HepG2 (cell line): ENCODE measurements around the gene SLC16A11. TPM values are rescaled to one million over a fixed set of nuclear protein-coding genes. Genes with fewer than 3 reads are reported as not detected.

Experiments used
- ATAC-seq: fragments of 200-7000 bp; cut with Tn5 transposase; 3 replicates; pipeline ENCODE4 v1.9.1; 2020; ENCODE audit warnings: mild to moderate bottlenecking, moderate library complexity
- BruUV-seq: library from RNA; stranded (reverse); fragments of 400-500 nt; replicated peaks from 2 replicates; lab custom pipeline; 2021; lab: Mats Ljungman, UMichigan
- CTCF ChIA-PET: fragments of 300-600 bp; formaldehyde crosslinking; extraction: SDS; loops from one replicate; lab custom pipeline; 2021; ENCODE audit warnings: low total read pairs, inconsistent platforms, low intra/inter-chr PET ratio; lab: Yijun Ruan, JAX
- POLR2A ChIA-PET: fragments of 350-600 bp; sonication (Branson Sonifier 250); formaldehyde crosslinking; loops from one replicate; lab custom pipeline; 2020; ENCODE audit warnings: antibody characterized with exemption, inconsistent platforms; lab: Yijun Ruan, JAX
- DNase-seq: peaks from one replicate; pipeline ENCODE4 v3.0.0-alpha.2; 2015; ENCODE audit warnings: low spot score
- FAIRE-seq: peaks from 3 replicates; lab custom pipeline; 2011; peaks lifted over from hg19 to GRCh38; lab: Jason Lieb, UNC
- H2AFZ ChIP-seq: one replicate; pipeline ENCODE4 v1.6.1; 2011; ENCODE audit warnings: low read length, inconsistent platforms
- H3K27ac ChIP-seq: fragments of 300-600 bp; 3 replicates; pipeline ENCODE4 v1.8.0; 2011; ENCODE audit warnings: mixed run types, mild to moderate bottlenecking, mixed read lengths, low read length, inconsistent platforms; ENCODE audit not compliant: insufficient read depth; ENCODE audit errors: extremely low read length
- H3K27me3 ChIP-seq, 2 experiments: fragments of 200-600 bp in 1 of 2; 2 replicates in 1 of 2; 3 replicates in 1 of 2; pipeline versions ENCODE4 v1.6.0 to v1.8.0; 2011; ENCODE audit warnings: low read length in 2 of 2, mild to moderate bottlenecking in 2 of 2, moderate library complexity in 2 of 2, inconsistent platforms in 1 of 2; ENCODE audit not compliant: insufficient read depth in 2 of 2, control insufficient read depth in 1 of 2
- H3K36me3 ChIP-seq, 2 experiments: fragments of 200-600 bp in 1 of 2; replicated peaks in 1 of 2; 2 replicates in 1 of 2; 3 replicates in 1 of 2; pipeline versions ENCODE4 v1.5.1 to v1.8.0; 2011; ENCODE audit warnings: low read length in 2 of 2, inconsistent platforms in 1 of 2; ENCODE audit not compliant: insufficient read depth in 2 of 2, control insufficient read depth in 1 of 2
- H3K4me1 ChIP-seq: 2 replicates; pipeline ENCODE4 v1.5.1; 2012; ENCODE audit warnings: low read length, inconsistent platforms; ENCODE audit not compliant: insufficient read depth
- H3K4me2 ChIP-seq: 2 replicates; pipeline ENCODE4 v1.6.0; 2011; ENCODE audit warnings: low read depth, low read length, inconsistent platforms
- H3K4me3 ChIP-seq, 3 experiments: fragments of 200-600 bp in 1 of 3; sonication (generic), shearing (Covaris generic) in 1 of 3; replicated peaks in 1 of 3; 2 replicates each; pipeline ENCODE4 v1.5.1; 2011 to 2016; ENCODE audit warnings: low read length in 3 of 3, inconsistent platforms in 2 of 3, low read depth in 2 of 3, mild to moderate bottlenecking in 2 of 3, control low read depth in 1 of 3, mixed read lengths in 1 of 3; ENCODE audit not compliant: insufficient read depth in 1 of 3
- H3K79me2 ChIP-seq: one replicate; pipeline ENCODE4 v1.6.1; 2011; ENCODE audit warnings: low read length, inconsistent platforms; ENCODE audit not compliant: insufficient read depth
- H3K9ac ChIP-seq: 2 replicates; pipeline ENCODE4 v1.6.0; 2011; ENCODE audit warnings: mild to moderate bottlenecking, low read depth, low read length, inconsistent platforms; ENCODE audit not compliant: insufficient read depth
- H3K9me3 ChIP-seq: 2 replicates; pipeline ENCODE4 v1.5.1; 2012; ENCODE audit warnings: mild to moderate bottlenecking, low read length
- H4K20me1 ChIP-seq: 2 replicates; pipeline ENCODE4 v1.6.0; 2011; ENCODE audit warnings: inconsistent platforms, mild to moderate bottlenecking, low read length, moderate library complexity; ENCODE audit not compliant: insufficient read depth
- AGO2 ChIP-seq: fragments of 200-400 bp; formaldehyde crosslinking; optimal IDR thresholded peaks from 2 replicates; pipeline ENCODE3; 2017; ENCODE audit warnings: mild to moderate bottlenecking, low read depth, low read length, moderate library complexity
- DPF2 ChIP-seq: sonication (generic); formaldehyde crosslinking; IDR thresholded peaks from 2 replicates; pipeline ENCODE4 v1.4.0; 2020; ENCODE audit warnings: mild to moderate bottlenecking, low read depth, missing genetic modification reagents, borderline replicate concordance
- ETV6 ChIP-seq: sonication (generic); formaldehyde crosslinking; conservative IDR thresholded peaks from 2 replicates; pipeline ENCODE4 v1.4.0; 2020; ENCODE audit warnings: missing genetic modification reagents
- FLYWCH1 ChIP-seq: sonication (generic); formaldehyde crosslinking; IDR thresholded peaks from 2 replicates; pipeline ENCODE4 v1.8.1; 2023; ENCODE audit warnings: mild to moderate bottlenecking, missing genetic modification reagents
- PRPF4 ChIP-seq: fragments of 200-400 bp; formaldehyde crosslinking; IDR thresholded peaks from 2 replicates; pipeline ENCODE4 v1.6.1; 2016; ENCODE audit warnings: low read length, low read depth; ENCODE audit not compliant: poor library complexity, severe bottlenecking
- RAD51 ChIP-seq: fragments of 450-650 bp; IDR thresholded peaks from 2 replicates; pipeline ENCODE4 v1.6.1; 2016; ENCODE audit warnings: borderline replicate concordance
- SMC3 ChIP-seq: IDR thresholded peaks from 2 replicates; pipeline ENCODE4 v1.6.1; 2011; ENCODE audit warnings: low read length, improper control_type of control experiment
- ZFP41 ChIP-seq: sonication (generic); formaldehyde crosslinking; IDR thresholded peaks from 2 replicates; pipeline ENCODE4 v1.4.0; 2020; ENCODE audit warnings: mild to moderate bottlenecking, missing genetic modification reagents, borderline replicate concordance
- ZFY ChIP-seq: sonication (generic); formaldehyde crosslinking; IDR thresholded peaks from 2 replicates; pipeline ENCODE4 v1.4.0; 2020; ENCODE audit warnings: missing genetic modification reagents
- ZNF224 ChIP-seq: sonication (generic); formaldehyde crosslinking; IDR thresholded peaks from 2 replicates; pipeline ENCODE4 v1.5.0; 2020; ENCODE audit warnings: mild to moderate bottlenecking, missing genetic modification reagents
- ZNF329 ChIP-seq: sonication (generic); formaldehyde crosslinking; IDR thresholded peaks from 2 replicates; pipeline ENCODE4 v1.9.0; 2021; ENCODE audit warnings: low read depth, mild to moderate bottlenecking, missing genetic modification reagents
- ZNF335 ChIP-seq: sonication (generic); formaldehyde crosslinking; IDR thresholded peaks from 2 replicates; pipeline ENCODE4 v1.4.0; 2020; ENCODE audit warnings: missing genetic modification reagents
- ZNF337 ChIP-seq: sonication (generic); formaldehyde crosslinking; IDR thresholded peaks from 2 replicates; pipeline ENCODE4 v1.5.1; 2020; ENCODE audit warnings: missing genetic modification reagents, low read depth, mild to moderate bottlenecking, borderline replicate concordance
- ZNF709 ChIP-seq: sonication (generic); formaldehyde crosslinking; IDR thresholded peaks from 2 replicates; pipeline ENCODE4 v1.5.0; 2020; ENCODE audit warnings: mild to moderate bottlenecking, missing genetic modification reagents
- ZNF761 ChIP-seq: sonication (generic); formaldehyde crosslinking; conservative IDR thresholded peaks from 2 replicates; pipeline ENCODE4 v1.4.0; 2020; ENCODE audit warnings: mild to moderate bottlenecking, missing genetic modification reagents
- WGBS: methylation state at CpG from one replicate; pipeline ENCODE4 v1.1.6; 2017; ENCODE audit warnings: low lambda C conversion rate; 5-methylcytosine and 5-hydroxymethylcytosine counted together
- in situ Hi-C: cut with HindIII; loops from 2 replicates; pipeline ENCODE4 v1.10.0; 2017; ENCODE audit warnings: low pct_unique_long_range_greater_than_20kb; ENCODE audit not compliant: extremely low pct_ligation_motif_present
- intact Hi-C: fragments of 100-400 bp; cut with micrococcal nuclease; formaldehyde crosslinking; loops from one replicate; pipeline ENCODE4 v1.10.0; 2022; ENCODE audit not compliant: unreplicated experiment
- polyA plus RNA-seq, 8 experiments: library from polyadenylated mRNA; depleted of rRNA in 3 of 8; stranded (reverse) in 7 of 8; unstranded in 1 of 8; fragments of >200 nt; fragmentation: Illumina TruSeq in 4 of 8; extraction: Trizol in 4 of 8; gene quantifications; 2 replicates each; pipeline versions ENCODE4 v1.2.1 to v1.2.3, GENCODE V29; 2011 to 2016; ENCODE audit warnings: low read depth in 4 of 8, missing spikeins in 1 of 8, mixed read lengths in 1 of 8; ENCODE audit not compliant: insufficient read depth in 1 of 8
- total RNA-seq, 5 experiments: library from RNA; depleted of rRNA; stranded (reverse); fragments of >200 nt; fragmentation: Illumina TruSeq; extraction: Trizol; gene quantifications; 2 replicates each; pipeline ENCODE4 v1.2.3, GENCODE V29; 2016; ENCODE audit warnings: low read depth in 1 of 5
- TF ChIP-seq, protein P1 (sequence below): sonication (generic); formaldehyde crosslinking; IDR thresholded peaks from 2 replicates; pipeline ENCODE4 v1.5.0; 2020; ENCODE audit warnings: mild to moderate bottlenecking, missing genetic modification reagents
- TF ChIP-seq, protein P2 (sequence below): sonication (generic); formaldehyde crosslinking; IDR thresholded peaks from 2 replicates; pipeline ENCODE4 v1.4.0; 2020; ENCODE audit warnings: missing genetic modification reagents
- TF ChIP-seq, protein P3 (sequence below): sonication (generic); formaldehyde crosslinking; IDR thresholded peaks from 2 replicates; pipeline ENCODE4 v1.8.0; 2022; ENCODE audit warnings: mild to moderate bottlenecking, missing genetic modification reagents; ENCODE audit not compliant: insufficient replicate concordance

Gene SLC16A11
- total and polyA plus RNA-seq, 2 of the 13 experiments (the other 11 are each of a cell fraction or from before 2014, with no cell fraction given) = not detected

DNA sequence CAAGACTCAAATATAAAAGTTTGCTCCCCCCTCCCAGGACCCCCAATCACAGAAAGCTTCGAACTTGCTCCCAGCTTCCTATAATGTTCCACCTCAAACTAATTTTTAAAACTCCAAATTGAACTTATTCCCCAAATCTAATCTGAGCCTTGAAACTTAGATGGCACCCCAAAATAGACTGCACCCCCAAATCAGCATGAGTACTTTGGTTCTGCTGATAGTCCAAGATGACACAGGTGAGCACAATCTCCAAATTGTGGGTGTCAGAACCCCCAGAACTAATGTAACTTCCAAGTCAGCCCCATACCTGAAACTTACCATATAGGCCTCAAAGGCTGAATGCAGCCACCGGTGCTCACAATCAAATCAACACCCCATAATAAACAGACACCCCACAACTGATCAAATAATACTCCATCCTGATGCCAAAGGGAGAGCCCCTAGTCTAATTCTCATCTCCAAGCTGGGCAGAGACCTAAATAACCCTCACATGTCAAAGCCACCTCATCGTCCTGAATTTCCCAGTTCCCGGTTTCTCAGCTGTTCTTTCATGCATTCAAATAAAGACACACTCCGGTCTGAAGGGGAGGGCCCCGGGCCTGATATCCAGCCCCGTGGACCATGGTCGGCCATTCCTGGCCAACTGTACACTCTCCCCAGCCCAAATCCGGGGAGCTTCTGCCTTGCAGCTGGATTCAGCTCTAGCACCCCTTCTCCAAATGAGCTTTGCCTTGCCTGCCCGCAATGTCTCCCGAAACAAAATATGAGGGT is 22.8 kb downstream of the SLC16A11 start:
- ChIA-PET POLR2A (interaction anchor here (1.2 to 1.7 kb wide), 4 partner anchors 9 to 116 kb away, joined by 3 to 14 read pairs (median 7); partner anchors contain the start of genes RNASEK and SLC16A13), CTCF (interaction anchor here (1.8 to 2.8 kb wide), 3 partner anchors 17 to 178 kb away, joined by 6 to 23 read pairs (median 6); no protein-coding TSS in a partner anchor)
- no peak overlapping the region for H3K27ac ChIP-seq
- in situ Hi-C loops (no loop called here), intact Hi-C loops (loop anchor here (5.0 to 10.0 kb wide), 2 partner anchors 109 to 176 kb away; no protein-coding TSS in a partner anchor)
- H3K4me1 ChIP-seq = peaks cover 44% of the 10 kb centered on the region
- no peaks in the 10 kb centered on the region; a peak in 1 of 5 replicates for H3K36me3 ChIP-seq
- peaks cover 0 to 6% of the 10 kb centered on the region in 2 experiments; a peak in 4 of 5 replicates for H3K27me3 ChIP-seq
- H3K9ac ChIP-seq = peak overlapping the region; percentile 48
- H2AFZ ChIP-seq = peak overlapping the region; percentile 79
- no peaks in the 10 kb centered on the region for H3K9me3 ChIP-seq
- BruUV-seq = no TSS peak
- H3K79me2 ChIP-seq = no peaks in the 10 kb centered on the region
- no peaks in the 10 kb centered on the region for H4K20me1 ChIP-seq
- peak overlapping the region; percentile 100 for H3K4me2 ChIP-seq
- ATAC-seq = peak; percentile 61
- FAIRE-seq = peak; percentile 30
- H3K4me3 ChIP-seq = peak overlapping the region; percentile 58 to 73 (median 71)
- 11% methylated on average over 10 of the region's 11 CpGs for WGBS
- DNase-seq = no peak
- no peak for TF ChIP-seq FLYWCH1 (CRISPR knock-in tag)
- TF ChIP-seq PRPF4 = no peak
- no peak for TF ChIP-seq ZNF337 (CRISPR knock-in tag)
- no peak for TF ChIP-seq ZNF709 (CRISPR knock-in tag)
- TF ChIP-seq ZNF761 (CRISPR knock-in tag) = no peak
- TF ChIP-seq ZFY (CRISPR knock-in tag) = 0 out of 2 replicates have a peak, but pooled peaks have one; percentile 24
- no peak for TF ChIP-seq ZNF335
- no peak for TF ChIP-seq ZNF329 (CRISPR knock-in tag)
- TF ChIP-seq, protein P1, sequence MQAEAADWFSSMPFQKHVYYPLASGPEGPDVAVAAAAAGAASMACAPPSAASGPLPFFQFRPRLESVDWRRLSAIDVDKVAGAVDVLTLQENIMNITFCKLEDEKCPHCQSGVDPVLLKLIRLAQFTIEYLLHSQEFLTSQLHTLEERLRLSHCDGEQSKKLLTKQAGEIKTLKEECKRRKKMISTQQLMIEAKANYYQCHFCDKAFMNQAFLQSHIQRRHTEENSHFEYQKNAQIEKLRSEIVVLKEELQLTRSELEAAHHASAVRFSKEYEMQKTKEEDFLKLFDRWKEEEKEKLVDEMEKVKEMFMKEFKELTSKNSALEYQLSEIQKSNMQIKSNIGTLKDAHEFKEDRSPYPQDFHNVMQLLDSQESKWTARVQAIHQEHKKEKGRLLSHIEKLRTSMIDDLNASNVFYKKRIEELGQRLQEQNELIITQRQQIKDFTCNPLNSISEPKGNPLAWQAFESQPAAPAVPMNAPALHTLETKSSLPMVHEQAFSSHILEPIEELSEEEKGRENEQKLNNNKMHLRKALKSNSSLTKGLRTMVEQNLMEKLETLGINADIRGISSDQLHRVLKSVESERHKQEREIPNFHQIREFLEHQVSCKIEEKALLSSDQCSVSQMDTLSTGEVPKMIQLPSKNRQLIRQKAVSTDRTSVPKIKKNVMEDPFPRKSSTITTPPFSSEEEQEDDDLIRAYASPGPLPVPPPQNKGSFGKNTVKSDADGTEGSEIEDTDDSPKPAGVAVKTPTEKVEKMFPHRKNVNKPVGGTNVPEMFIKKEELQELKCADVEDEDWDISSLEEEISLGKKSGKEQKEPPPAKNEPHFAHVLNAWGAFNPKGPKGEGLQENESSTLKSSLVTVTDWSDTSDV (CRISPR knock-in tag) = no peak
- TF ChIP-seq AGO2 = no peak
- TF ChIP-seq ZNF224 (CRISPR knock-in tag) = no peak
- TF ChIP-seq DPF2 (CRISPR knock-in tag) = no peak
- TF ChIP-seq, protein P2, sequence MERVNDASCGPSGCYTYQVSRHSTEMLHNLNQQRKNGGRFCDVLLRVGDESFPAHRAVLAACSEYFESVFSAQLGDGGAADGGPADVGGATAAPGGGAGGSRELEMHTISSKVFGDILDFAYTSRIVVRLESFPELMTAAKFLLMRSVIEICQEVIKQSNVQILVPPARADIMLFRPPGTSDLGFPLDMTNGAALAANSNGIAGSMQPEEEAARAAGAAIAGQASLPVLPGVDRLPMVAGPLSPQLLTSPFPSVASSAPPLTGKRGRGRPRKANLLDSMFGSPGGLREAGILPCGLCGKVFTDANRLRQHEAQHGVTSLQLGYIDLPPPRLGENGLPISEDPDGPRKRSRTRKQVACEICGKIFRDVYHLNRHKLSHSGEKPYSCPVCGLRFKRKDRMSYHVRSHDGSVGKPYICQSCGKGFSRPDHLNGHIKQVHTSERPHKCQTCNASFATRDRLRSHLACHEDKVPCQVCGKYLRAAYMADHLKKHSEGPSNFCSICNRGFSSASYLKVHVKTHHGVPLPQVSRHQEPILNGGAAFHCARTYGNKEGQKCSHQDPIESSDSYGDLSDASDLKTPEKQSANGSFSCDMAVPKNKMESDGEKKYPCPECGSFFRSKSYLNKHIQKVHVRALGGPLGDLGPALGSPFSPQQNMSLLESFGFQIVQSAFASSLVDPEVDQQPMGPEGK = 0 out of 2 replicates have a peak, but pooled peaks have one; percentile 12
- no peak for TF ChIP-seq ETV6
- TF ChIP-seq, protein P3, sequence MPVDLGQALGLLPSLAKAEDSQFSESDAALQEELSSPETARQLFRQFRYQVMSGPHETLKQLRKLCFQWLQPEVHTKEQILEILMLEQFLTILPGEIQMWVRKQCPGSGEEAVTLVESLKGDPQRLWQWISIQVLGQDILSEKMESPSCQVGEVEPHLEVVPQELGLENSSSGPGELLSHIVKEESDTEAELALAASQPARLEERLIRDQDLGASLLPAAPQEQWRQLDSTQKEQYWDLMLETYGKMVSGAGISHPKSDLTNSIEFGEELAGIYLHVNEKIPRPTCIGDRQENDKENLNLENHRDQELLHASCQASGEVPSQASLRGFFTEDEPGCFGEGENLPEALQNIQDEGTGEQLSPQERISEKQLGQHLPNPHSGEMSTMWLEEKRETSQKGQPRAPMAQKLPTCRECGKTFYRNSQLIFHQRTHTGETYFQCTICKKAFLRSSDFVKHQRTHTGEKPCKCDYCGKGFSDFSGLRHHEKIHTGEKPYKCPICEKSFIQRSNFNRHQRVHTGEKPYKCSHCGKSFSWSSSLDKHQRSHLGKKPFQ (CRISPR knock-in tag) = no peak
- no peak for TF ChIP-seq SMC3
- TF ChIP-seq ZFP41 (CRISPR knock-in tag) = no peak
- TF ChIP-seq RAD51 = no peak
